ENCODE data around the gene PPARD.
A peak's percentile ranks its signal among the peaks of the same experiment; 100 is the strongest.

Gene PPARD

DNA sequence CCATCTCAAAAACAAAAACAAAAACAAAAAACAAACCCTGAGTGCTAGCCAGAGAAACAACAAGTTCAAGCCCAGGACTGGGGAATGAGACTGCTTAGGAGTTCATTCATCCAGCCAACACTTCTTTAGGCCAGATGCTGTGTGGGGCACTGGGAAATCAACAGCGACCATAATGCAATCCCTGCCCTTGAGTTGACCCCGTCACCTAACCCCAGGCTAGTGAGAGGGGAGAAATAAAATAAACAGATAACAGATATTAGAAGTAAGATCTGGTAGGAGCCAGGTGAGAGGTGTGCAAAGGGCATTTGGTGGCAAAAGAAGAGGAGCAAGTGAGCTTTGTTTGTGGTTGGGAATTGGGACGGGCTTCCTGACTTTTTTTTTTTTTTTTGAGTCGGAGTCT, 120.9 kb downstream of the PPARD start:
- Histone ChIP-seq H3K4me1 (ENCODE audit: control insufficient read depth, low read depth, low read length) (peaks cover 1% of the 10 kb centered on the region), H3K27ac (ENCODE audit: low read depth, low read length) (no peak overlapping the region), H3K79me2 (ENCODE audit: control insufficient read depth, insufficient read depth, low read length) (peaks cover under 1% of the 10 kb centered on the region), H3K27me3 (ENCODE audit: insufficient read depth, low read length, poor library complexity) (no peaks in the 10 kb centered on the region), H3K4me2 (ENCODE audit: low read length) (no peak overlapping the region), H3K9ac (ENCODE audit: low read length) (no peak overlapping the region), H2BK5ac (ENCODE audit: low read length) (no peak overlapping the region), H2BK15ac (replicated peaks; ENCODE audit: low read depth) (no peak overlapping the region), H4K5ac (ENCODE audit: low read length) (no peak overlapping the region), H3K23ac (ENCODE audit: low read length) (no peak overlapping the region), H3K56ac (ENCODE audit: low read length) (no peak overlapping the region), H2AK5ac (ENCODE audit: low read length) (no peak overlapping the region), H3K4me3 (ENCODE audit: low read length) (no peak overlapping the region), H3K79me1 (ENCODE audit: low read length) (no peaks in the 10 kb centered on the region), H4K8ac (ENCODE audit: low read depth, low read length) (no peak overlapping the region), H2BK120ac (ENCODE audit: low read depth, low read length) (no peak overlapping the region), H3K36me3 (ENCODE audit: control insufficient read depth, insufficient read depth, low read length) (peaks cover 4% of the 10 kb centered on the region), H3K4ac (ENCODE audit: low read depth, low read length) (no peak overlapping the region), H3K18ac (ENCODE audit: low read length) (no peak overlapping the region)
- no peak for DNase-seq
- WGBS (ENCODE audit: extremely low coverage, insufficient coverage, low lambda C conversion rate): no CpG with 5 or more reads among the region's 4 CpGs

GRCh38 chr6:35465646-35466045, 123.3 kb downstream of the PPARD start:
- no peak overlapping the region for H3K4me2 ChIP-seq (ENCODE audit: low read length)
- no peak overlapping the region for H3K23ac ChIP-seq (ENCODE audit: low read length)
- no peak for DNase-seq
- WGBS (ENCODE audit: extremely low coverage, insufficient coverage, low lambda C conversion rate): no CpG with 5 or more reads among the region's 1 CpG
- no peak overlapping the region for H3K4ac ChIP-seq (ENCODE audit: low read depth, low read length)
- H3K27ac ChIP-seq (ENCODE audit: low read depth, low read length): no peak overlapping the region
- no peak overlapping the region for H3K56ac ChIP-seq (ENCODE audit: low read length)
- peaks cover 2% of the 10 kb centered on the region for H3K4me1 ChIP-seq (ENCODE audit: control insufficient read depth, low read depth, low read length)
- no peak overlapping the region for H3K9ac ChIP-seq (ENCODE audit: low read length)
- H3K18ac ChIP-seq (ENCODE audit: low read length): no peak overlapping the region
- peaks cover 24% of the 10 kb centered on the region for H3K79me2 ChIP-seq (ENCODE audit: control insufficient read depth, insufficient read depth, low read length)
- H2BK5ac ChIP-seq (ENCODE audit: low read length): no peak overlapping the region
- no peak overlapping the region for H2BK120ac ChIP-seq (ENCODE audit: low read depth, low read length)
- no peak overlapping the region for H2AK5ac ChIP-seq (ENCODE audit: low read length)
- no peak overlapping the region for H3K4me3 ChIP-seq (ENCODE audit: low read length)
- H4K8ac ChIP-seq (ENCODE audit: low read depth, low read length): no peak overlapping the region
- no peak overlapping the region for H2BK15ac ChIP-seq (replicated peaks; ENCODE audit: low read depth)
- H3K27me3 ChIP-seq (ENCODE audit: insufficient read depth, low read length, poor library complexity): no peaks in the 10 kb centered on the region
- no peak overlapping the region for H4K5ac ChIP-seq (ENCODE audit: low read length)
- H3K36me3 ChIP-seq (ENCODE audit: control insufficient read depth, insufficient read depth, low read length): peaks cover 13% of the 10 kb centered on the region
- H3K79me1 ChIP-seq (ENCODE audit: low read length): peaks cover 2% of the 10 kb centered on the region

DNA sequence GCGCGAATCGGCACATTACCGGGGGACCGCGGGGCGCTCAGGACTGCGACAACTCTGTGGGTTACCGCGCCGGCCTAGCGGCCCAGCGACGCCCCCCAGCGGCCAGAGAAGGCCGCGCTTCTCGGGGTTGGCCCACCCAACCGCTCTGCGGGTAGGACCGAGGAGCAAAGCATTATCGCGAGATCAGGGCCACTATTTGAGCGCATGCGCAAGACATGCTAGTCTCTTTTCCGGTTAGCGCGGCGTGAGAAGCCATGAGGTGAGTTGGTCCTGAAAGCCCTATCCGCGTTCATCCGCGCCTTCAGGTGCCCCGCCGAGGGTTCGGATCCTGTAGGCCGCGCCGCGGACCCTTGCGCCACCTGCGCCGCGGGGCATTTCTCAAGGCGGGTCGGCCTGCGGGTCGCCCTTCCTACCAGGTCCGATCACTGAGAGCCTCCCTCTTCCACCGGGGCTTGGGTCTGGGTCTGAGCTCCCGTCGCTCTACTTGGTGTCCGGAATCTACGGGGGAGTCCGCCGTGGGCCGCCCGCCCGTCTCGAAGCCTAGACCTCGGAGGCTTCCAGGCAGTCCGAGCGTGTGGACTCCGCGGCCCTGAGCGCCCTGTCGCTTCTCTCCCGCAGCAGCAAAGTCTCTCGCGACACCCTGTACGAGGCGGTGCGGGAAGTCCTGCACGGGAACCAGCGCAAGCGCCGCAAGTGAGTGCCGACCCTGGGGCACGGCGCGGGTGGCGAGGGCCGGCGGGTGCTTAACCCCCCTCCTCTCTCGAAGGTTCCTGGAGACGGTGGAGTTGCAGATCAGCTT, 126.0 kb downstream of the PPARD start, which contains the start of gene RPL10A:
Gene RPL10A (plus strand): TSS at position 221 of the 799 bp plus-strand sequence. CDS start 34 bp downstream, at position 255.
- DNase-seq: peak; percentile 98
- Histone ChIP-seq H3K27ac (ENCODE audit: low read depth, low read length) (peak within 1 kb of the TSS; percentile 89), H2BK120ac (ENCODE audit: low read depth, low read length) (no peak within 1 kb of the TSS), H3K79me1 (ENCODE audit: low read length) (peaks cover 5% of the 10 kb centered on the region), H3K23ac (ENCODE audit: low read length) (peak within 1 kb of the TSS; percentile 92), H3K4me3 (ENCODE audit: low read length) (peak within 1 kb of the TSS; percentile 50), H3K4me2 (ENCODE audit: low read length) (peak within 1 kb of the TSS; percentile 71), H3K4ac (ENCODE audit: low read depth, low read length) (peak within 1 kb of the TSS; percentile 48), H3K79me2 (ENCODE audit: control insufficient read depth, insufficient read depth, low read length) (peaks cover 29% of the 10 kb centered on the region), H2BK5ac (ENCODE audit: low read length) (peak within 1 kb of the TSS; percentile 8), H3K56ac (ENCODE audit: low read length) (peak within 1 kb of the TSS; percentile 95), H3K27me3 (ENCODE audit: insufficient read depth, low read length, poor library complexity) (no peaks in the 10 kb centered on the region), H3K4me1 (ENCODE audit: control insufficient read depth, low read depth, low read length) (peaks cover 3% of the 10 kb centered on the region), H2AK5ac (ENCODE audit: low read length) (peak within 1 kb of the TSS; percentile 12), H3K18ac (ENCODE audit: low read length) (peak within 1 kb of the TSS; percentile 43), H3K36me3 (ENCODE audit: control insufficient read depth, insufficient read depth, low read length) (peaks cover 21% of the 10 kb centered on the region), H2BK15ac (replicated peaks; ENCODE audit: low read depth) (no peak within 1 kb of the TSS), H4K8ac (ENCODE audit: low read depth, low read length) (no peak within 1 kb of the TSS), H4K5ac (ENCODE audit: low read length) (no peak within 1 kb of the TSS), H3K9ac (ENCODE audit: low read length) (peak within 1 kb of the TSS; percentile 92)
- no CpG with 5 or more reads among the region's 86 CpGs for WGBS (ENCODE audit: extremely low coverage, insufficient coverage, low lambda C conversion rate)

DNA sequence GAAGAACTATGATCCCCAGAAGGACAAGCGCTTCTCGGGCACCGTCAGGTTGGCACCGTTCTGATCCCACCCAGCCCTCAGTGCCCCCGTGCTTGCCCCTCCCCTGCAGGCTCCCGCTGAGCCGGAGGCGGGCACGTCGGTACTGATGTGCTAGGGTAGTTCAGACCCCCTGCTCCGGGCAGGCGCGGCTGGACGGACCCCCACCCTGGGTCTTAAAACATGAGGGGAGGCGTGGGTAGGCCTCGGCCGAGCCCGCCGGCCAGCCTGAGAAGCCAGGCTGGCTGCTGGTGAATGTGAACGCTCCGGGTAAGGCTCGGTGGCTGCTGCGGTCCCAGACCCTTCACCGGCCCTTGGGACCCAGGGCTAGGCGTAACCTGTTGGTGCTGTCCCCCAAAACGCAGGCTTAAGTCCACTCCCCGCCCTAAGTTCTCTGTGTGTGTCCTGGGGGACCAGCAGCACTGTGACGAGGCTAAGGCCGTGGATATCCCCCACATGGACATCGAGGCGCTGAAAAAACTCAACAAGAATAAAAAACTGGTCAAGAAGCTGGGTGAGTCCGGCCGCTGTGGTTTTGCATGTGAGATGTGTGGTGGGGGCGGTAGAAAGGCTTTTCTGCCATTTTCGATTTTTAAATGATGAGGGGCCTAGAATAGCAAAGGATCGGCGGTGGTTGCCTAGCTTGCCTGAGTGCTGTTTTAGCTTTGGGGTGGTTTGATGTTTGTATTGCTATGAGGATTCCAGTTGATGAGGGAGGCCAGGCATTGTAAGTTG, 126.8 kb downstream of the PPARD start:
- Histone ChIP-seq H3K56ac (ENCODE audit: low read length) (peak overlapping the region; percentile 95), H3K79me2 (ENCODE audit: control insufficient read depth, insufficient read depth, low read length) (peaks cover 29% of the 10 kb centered on the region), H3K9ac (ENCODE audit: low read length) (peak overlapping the region; percentile 92), H4K8ac (ENCODE audit: low read depth, low read length) (no peak overlapping the region), H2BK5ac (ENCODE audit: low read length) (peak overlapping the region; percentile 8), H3K27ac (ENCODE audit: low read depth, low read length) (peak overlapping the region; percentile 89), H3K18ac (ENCODE audit: low read length) (peak overlapping the region; percentile 43), H3K36me3 (ENCODE audit: control insufficient read depth, insufficient read depth, low read length) (peaks cover 21% of the 10 kb centered on the region), H2AK5ac (ENCODE audit: low read length) (peak overlapping the region; percentile 12), H3K4me1 (ENCODE audit: control insufficient read depth, low read depth, low read length) (peaks cover 3% of the 10 kb centered on the region), H3K27me3 (ENCODE audit: insufficient read depth, low read length, poor library complexity) (no peaks in the 10 kb centered on the region), H3K23ac (ENCODE audit: low read length) (peak overlapping the region; percentile 92), H4K5ac (ENCODE audit: low read length) (no peak overlapping the region), H2BK120ac (ENCODE audit: low read depth, low read length) (no peak overlapping the region), H3K4me2 (ENCODE audit: low read length) (peak overlapping the region; percentile 62), H3K4me3 (ENCODE audit: low read length) (peak overlapping the region; percentile 50), H3K79me1 (ENCODE audit: low read length) (peaks cover 5% of the 10 kb centered on the region), H2BK15ac (replicated peaks; ENCODE audit: low read depth) (no peak overlapping the region), H3K4ac (ENCODE audit: low read depth, low read length) (peak overlapping the region; percentile 48)
- DNase-seq: no peak
- WGBS (ENCODE audit: extremely low coverage, insufficient coverage, low lambda C conversion rate): no CpG with 5 or more reads among the region's 37 CpGs

DNA sequence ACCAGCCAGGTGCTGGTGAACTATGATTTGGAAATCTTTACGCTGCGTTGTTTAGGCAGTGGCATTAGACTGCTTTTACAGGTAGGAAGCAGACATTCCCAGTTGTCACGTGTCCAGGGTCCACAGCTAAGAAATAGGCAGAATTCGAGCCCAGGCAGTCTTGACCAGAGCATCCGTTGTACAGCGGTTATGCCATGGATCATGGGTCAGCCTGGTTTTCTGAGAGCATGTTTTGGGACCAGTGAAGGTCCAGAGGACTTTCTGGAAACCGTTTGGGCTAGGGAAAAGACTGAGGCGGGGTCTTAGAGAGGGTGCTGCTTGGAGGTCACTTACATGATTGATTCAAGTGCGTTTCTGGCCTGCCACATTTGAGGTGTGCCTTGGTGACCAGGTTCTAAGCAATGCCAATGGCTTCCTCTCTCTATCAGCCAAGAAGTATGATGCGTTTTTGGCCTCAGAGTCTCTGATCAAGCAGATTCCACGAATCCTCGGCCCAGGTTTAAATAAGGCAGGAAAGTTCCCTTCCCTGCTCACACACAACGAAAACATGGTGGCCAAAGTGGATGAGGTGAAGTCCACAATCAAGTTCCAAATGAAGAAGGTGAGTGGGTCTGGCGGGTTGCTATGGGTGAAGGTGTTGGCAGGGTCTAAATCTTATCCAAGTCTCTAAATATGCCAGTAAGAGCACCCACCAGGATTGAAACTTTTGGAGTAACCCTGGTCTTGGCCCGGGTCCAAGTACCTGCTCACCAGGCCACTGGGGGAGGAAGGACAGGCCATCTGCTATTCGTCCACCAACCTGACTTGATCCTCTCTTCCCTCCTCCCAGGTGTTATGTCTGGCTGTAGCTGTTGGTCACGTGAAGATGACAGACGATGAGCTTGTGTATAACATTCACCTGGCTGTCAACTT, 127.6 kb downstream of the PPARD start:
- peak overlapping the region; percentile 62 for H3K4me2 ChIP-seq (ENCODE audit: low read length)
- peak overlapping the region; percentile 89 for H3K27ac ChIP-seq (ENCODE audit: low read depth, low read length)
- no CpG with 5 or more reads among the region's 18 CpGs for WGBS (ENCODE audit: extremely low coverage, insufficient coverage, low lambda C conversion rate)
- no peak overlapping the region for H3K23ac ChIP-seq (ENCODE audit: low read length)
- peak overlapping the region; percentile 50 for H3K4me3 ChIP-seq (ENCODE audit: low read length)
- no peak overlapping the region for H4K8ac ChIP-seq (ENCODE audit: low read depth, low read length)
- H3K56ac ChIP-seq (ENCODE audit: low read length): peak overlapping the region; percentile 95
- H3K9ac ChIP-seq (ENCODE audit: low read length): peak overlapping the region; percentile 92
- no peak overlapping the region for H2BK120ac ChIP-seq (ENCODE audit: low read depth, low read length)
- peaks cover 29% of the 10 kb centered on the region for H3K79me2 ChIP-seq (ENCODE audit: control insufficient read depth, insufficient read depth, low read length)
- H3K4ac ChIP-seq (ENCODE audit: low read depth, low read length): no peak overlapping the region
- H3K4me1 ChIP-seq (ENCODE audit: control insufficient read depth, low read depth, low read length): peaks cover 3% of the 10 kb centered on the region
- no peak overlapping the region for H4K5ac ChIP-seq (ENCODE audit: low read length)
- H2BK5ac ChIP-seq (ENCODE audit: low read length): no peak overlapping the region
- H3K79me1 ChIP-seq (ENCODE audit: low read length): peaks cover 5% of the 10 kb centered on the region
- H3K27me3 ChIP-seq (ENCODE audit: insufficient read depth, low read length, poor library complexity): no peaks in the 10 kb centered on the region
- H2BK15ac ChIP-seq (replicated peaks; ENCODE audit: low read depth): no peak overlapping the region
- no peak overlapping the region for H3K18ac ChIP-seq (ENCODE audit: low read length)
- H3K36me3 ChIP-seq (ENCODE audit: control insufficient read depth, insufficient read depth, low read length): peaks cover 22% of the 10 kb centered on the region
- H2AK5ac ChIP-seq (ENCODE audit: low read length): no peak overlapping the region
- DNase-seq: peak; percentile 45
